Liver (tissue), 10 donors: Measurements from ENCODE around the gene NWD2. TPM values are rescaled to one million over a fixed set of nuclear protein-coding genes. Genes with fewer than 3 reads are reported as not detected.
"Not testable (repeated sequence)": the region's sequence is repeated elsewhere in the genome, so short reads cannot be mapped to it uniquely, and the experiment has no call there.

Source experiments
- DNase-seq: peaks from one replicate; pipeline ENCODE4 v3.0.0-alpha.2; 2017; ENCODE audit warnings: low spot score
- H3K27ac ChIP-seq, 2 donors: one replicate each; pipeline ENCODE4 v1.7.0; 2013; ENCODE audit warnings: inconsistent platforms in 2 of 2, low read length in 2 of 2, control low read depth in 1 of 2, low read depth in 1 of 2, mild to moderate bottlenecking in 1 of 2
- H3K27me3 ChIP-seq, 4 donors: one replicate each; pipeline versions ENCODE4 v1.6.1 to v1.7.0; 2013; ENCODE audit warnings: low read length in 3 of 4, inconsistent platforms in 1 of 4, mild to moderate bottlenecking in 1 of 4, moderate library complexity in 1 of 4; ENCODE audit not compliant: control insufficient read depth in 4 of 4, insufficient read depth in 4 of 4
- H3K36me3 ChIP-seq, 4 donors: one replicate each; pipeline versions ENCODE4 v1.6.1 to v1.7.0; 2013; ENCODE audit warnings: low read length in 3 of 4, mild to moderate bottlenecking in 3 of 4, low read depth in 1 of 4, moderate library complexity in 1 of 4; ENCODE audit not compliant: control insufficient read depth in 4 of 4, insufficient read depth in 3 of 4
- H3K4me1 ChIP-seq, 4 donors: one replicate each; pipeline versions ENCODE4 v1.6.1 to v1.7.0; 2013; ENCODE audit warnings: low read length in 3 of 4, mild to moderate bottlenecking in 3 of 4, moderate library complexity in 1 of 4; ENCODE audit not compliant: control insufficient read depth in 4 of 4, insufficient read depth in 4 of 4
- H3K4me3 ChIP-seq, 3 donors: one replicate each; pipeline versions ENCODE4 v1.6.1 to v1.7.0; 2013; ENCODE audit warnings: low read length in 3 of 3, control low read depth in 1 of 3, low read depth in 1 of 3, mild to moderate bottlenecking in 1 of 3
- H3K9ac ChIP-seq, 2 donors: one replicate each; pipeline ENCODE4 v1.7.0; 2013; ENCODE audit warnings: low read length in 2 of 2, mild to moderate bottlenecking in 2 of 2, moderate library complexity in 2 of 2, control low read depth in 1 of 2, low read depth in 1 of 2
- H3K9me3 ChIP-seq, 4 donors: one replicate each; pipeline versions ENCODE4 v1.6.1 to v1.7.0; 2013; ENCODE audit warnings: low read length in 3 of 4; ENCODE audit not compliant: control insufficient read depth in 4 of 4
- NR2F2 ChIP-seq: IDR thresholded peaks from 2 replicates; pipeline ENCODE4 v1.6.1; 2016; ENCODE audit warnings: antibody characterized with exemption
- RAD21 ChIP-seq, 2 donors: IDR thresholded peaks; 2 replicates each; pipeline ENCODE4 v1.6.1; 2016; ENCODE audit warnings: antibody characterized with exemption in 2 of 2, mild to moderate bottlenecking in 2 of 2
- YY1 ChIP-seq: IDR thresholded peaks from 2 replicates; pipeline ENCODE4 v1.6.1; 2016; ENCODE audit warnings: antibody characterized with exemption, mild to moderate bottlenecking
- ZBTB33 ChIP-seq: IDR thresholded peaks from 2 replicates; pipeline ENCODE4 v1.6.1; 2016; ENCODE audit warnings: antibody characterized with exemption
- WGBS: extraction: QIAGEN DNeasy Blood & Tissue Kit; methylation state at CpG from one replicate; pipeline ENCODE4 v1.1.7; 2013; 5-methylcytosine and 5-hydroxymethylcytosine counted together
- polyA plus RNA-seq, 2 donors: library from polyadenylated mRNA; stranded (reverse) in 1 of 2; unstranded in 1 of 2; fragments of 200-250 nt in 1 of 2; fragments of >200 nt in 1 of 2; fragmentation: Nextera tagmentation in 1 of 2; extraction: Ambion mirVana in 1 of 2; gene quantifications; one replicate each; pipeline versions ENCODE4 v1.2.1 to v1.2.3, GENCODE V29; 2013 to 2015
- small RNA-seq: library from RNA; depleted of rRNA; stranded (forward); fragments of <200 nt; gene quantifications from one replicate; pipeline ENCODE3, GENCODE V24; 2014
- total RNA-seq, 2 donors: library from RNA; depleted of rRNA; stranded (reverse); fragments of >200 nt; gene quantifications; one replicate each; pipeline ENCODE4 v1.2.3, GENCODE V29; 2014
- donor health status: healthy.
- donor health status: healthy.
- donor health status: healthy.
- donor health status: healthy.
- donor health status: healthy.

NWD2 gene
- total and polyA plus RNA-seq, 4 donors, result 0.08 to 0.37 TPM; not detected in 2

GRCh38 chr4:37490391-37491347 is 246.1 kb downstream of the NWD2 start (continued):
- TF ChIP-seq YY1 (peak; percentile 23), NR2F2 (no peak), ZBTB33 (no peak), RAD21 (IDR thresholded peaks at IDR 0.05) (peak in 1 of 2 donors; percentile 8)

- not testable (repeated sequence) for H3K27me3 ChIP-seq, H3K27ac ChIP-seq, H3K9ac ChIP-seq, H3K9me3 ChIP-seq, H3K36me3 ChIP-seq, H3K4me3 ChIP-seq, DNase-seq
- WGBS, result 97% methylated on average over 4 of the region's 4 CpGs
- H3K4me1 ChIP-seq, result peaks cover 2 to 13% (median 4%) of the 10 kb centered on the region in 4 donors
Observed at GRCh38 chr4:37495353-37495752, 250.8 kb downstream of the NWD2 start.

Small RNAs within 50 kb of the gene (small RNA-seq; reads per million reads assigned to genes)
- gene MIR4801, result not detected
